LHCN-M2 (cell line): ENCODE measurements around the gene B4GALT1. TPM values are rescaled to one million over a fixed set of nuclear protein-coding genes. Genes with fewer than 3 reads are reported as not detected.
"Not testable (repeated sequence)": the region's sequence is repeated elsewhere in the genome, so short reads cannot be mapped to it uniquely, and the experiment has no call there.

Experiments
- DNase-seq: peaks from one replicate; pipeline ENCODE4 v3.0.0-alpha.2; 2012; ENCODE audit warnings: low read depth
- total RNA-seq: library from RNA; depleted of rRNA; stranded (reverse); fragments of >200 nt; gene quantifications from 2 replicates; pipeline ENCODE4 v1.2.3, GENCODE V29; 2014

B4GALT1 gene
- total RNA-seq, 1 experiment from 2014 or later = 34.8 TPM

DNA sequence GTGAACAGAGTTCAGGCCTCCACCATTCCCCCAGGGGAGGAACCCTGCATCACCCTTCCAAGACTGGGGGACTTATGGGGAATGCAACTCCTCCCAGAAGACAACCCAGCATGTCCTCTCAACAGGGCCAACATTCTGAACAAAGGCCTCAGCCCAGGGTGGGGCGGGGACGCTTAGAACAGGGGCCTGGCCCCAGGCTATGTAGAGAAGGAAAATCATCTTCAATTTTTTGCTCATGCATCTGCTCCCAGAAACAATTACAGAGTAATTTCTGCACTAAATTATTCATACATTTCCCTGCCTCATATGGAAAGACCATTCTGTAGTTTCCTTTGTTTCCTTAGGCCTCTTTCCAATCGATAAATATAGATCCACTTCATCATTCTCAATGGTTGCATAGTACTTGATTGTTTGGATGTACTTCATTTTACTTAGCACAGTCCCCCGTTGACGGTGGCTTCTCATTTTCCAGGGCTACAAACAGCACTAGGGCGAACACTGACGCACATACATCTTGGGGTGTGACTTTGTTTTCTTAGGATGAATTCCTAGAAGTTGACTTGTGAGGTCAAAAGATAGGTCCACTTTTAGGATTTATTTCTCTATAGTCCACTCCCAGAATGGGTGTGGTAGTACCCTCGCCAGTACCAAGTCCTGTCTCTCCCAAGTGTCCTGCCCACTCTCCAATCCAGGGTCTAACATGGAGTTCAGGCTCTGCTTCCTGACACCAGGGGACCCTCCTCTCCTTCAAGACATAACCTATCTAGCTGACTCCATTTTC is 63.4 kb downstream of the B4GALT1 start:
- DNase-seq = no peak

DNA sequence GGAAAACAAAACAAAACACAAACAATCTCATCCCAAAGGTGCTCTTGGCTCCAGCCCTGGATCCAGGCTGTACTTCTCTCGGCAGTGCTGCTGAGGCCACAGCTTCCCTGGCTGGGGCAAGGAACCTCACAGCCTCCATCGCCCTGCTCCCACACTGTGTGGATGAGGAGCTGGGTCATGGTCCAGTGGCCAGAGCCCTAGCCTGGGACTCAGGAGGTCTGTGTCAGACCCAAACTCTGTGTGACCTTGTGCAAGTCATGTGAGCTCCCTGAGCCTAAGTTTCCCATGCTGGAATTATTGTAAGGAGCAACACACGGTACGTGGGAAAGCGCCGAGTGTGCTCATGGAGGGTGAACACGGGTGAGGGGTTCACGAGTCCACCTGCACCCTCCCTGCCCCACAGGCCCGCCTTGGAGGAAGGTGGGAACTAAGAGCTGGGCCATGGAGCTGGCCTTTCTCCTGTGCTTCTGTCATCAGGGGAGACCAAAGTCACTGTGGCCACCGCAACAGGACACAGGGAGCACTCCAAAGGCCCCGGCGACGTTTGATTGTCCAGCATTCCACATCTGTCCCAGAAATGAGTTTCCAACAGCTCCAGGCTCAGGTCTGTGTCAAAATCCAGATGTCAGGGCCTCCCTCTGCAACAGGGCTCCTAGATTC is 64.5 kb downstream of the B4GALT1 start:
- DNase-seq = no peak

DNA sequence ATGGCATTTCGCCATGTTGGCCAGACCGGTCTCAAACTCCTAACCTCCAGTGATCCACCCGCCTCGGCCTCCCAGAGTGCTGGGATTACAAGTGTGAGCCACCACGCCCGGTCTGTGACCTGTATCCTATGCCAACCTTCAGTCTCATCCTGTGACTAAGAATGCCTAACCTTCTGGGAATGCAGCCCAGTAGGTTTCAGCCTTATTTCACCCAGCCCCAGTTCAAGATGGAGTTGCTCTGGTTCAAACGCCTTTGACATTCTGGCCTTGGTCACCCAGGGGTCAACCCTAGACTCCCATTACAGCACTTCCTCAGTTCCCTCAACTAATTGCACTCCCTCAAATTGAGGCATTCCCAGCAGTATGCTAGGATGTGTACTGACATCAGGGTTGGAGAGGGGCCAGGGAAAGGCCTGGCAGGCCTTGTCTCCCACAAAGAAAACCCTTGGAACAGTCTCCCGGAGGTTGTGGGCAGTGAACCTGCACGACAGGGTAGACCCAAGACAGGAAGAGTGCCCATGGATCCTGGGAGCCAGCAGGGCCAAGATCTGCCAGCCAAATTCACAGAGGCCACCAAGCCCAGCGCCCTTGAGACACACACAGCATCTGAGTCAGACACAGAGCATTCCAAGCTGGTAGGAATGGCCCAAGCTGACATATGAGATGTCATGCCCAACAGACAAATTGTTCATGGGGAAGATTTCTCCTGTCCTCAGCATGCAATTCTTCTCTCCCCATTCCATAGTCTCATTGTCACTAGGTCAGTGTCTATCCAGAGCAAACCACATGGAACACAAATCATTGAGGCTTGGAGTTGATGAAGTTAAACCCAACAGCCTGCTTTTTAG is 65.8 kb downstream of the B4GALT1 start:
- peak; percentile 75 for DNase-seq

DNA sequence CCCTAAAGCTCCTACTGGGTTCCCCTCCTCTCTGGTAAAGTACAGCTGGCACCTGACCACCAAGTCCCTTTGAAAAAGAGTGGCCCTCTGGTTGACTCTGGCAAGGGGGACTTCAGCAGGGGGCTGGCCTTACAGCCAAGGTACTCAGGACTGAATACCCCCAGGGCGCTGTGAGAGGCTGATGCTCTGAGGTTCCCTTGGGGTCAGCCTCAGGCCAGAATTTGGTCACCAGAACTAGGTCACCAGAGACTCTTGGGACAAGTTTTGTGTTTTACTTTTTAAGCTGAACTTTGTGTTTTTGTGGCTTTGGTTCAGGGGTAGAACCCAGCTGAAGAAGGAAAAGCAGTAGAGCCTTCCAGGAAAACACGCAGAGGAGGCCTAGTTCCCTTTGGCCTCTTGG is 67.4 kb downstream of the B4GALT1 start:
- no peak for DNase-seq

DNA sequence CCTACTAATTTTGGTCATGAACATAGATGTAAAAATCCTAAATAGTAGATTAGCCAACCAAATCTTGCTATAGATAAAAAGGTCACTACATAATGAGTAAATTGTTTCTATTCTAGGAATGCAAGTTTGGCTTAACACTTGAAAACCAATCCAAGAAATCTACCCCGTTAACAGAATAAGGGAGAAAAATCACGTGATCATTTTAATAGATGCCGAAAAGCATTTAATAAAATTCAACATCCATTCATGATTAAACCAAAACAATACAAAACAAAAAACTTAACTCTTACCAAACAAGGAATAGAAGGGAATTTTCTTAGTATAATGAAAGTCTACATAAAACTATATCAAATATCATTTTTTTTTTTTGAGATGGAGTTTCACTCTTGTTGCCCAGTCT is 69.9 kb downstream of the B4GALT1 start:
- no peak for DNase-seq

DNA sequence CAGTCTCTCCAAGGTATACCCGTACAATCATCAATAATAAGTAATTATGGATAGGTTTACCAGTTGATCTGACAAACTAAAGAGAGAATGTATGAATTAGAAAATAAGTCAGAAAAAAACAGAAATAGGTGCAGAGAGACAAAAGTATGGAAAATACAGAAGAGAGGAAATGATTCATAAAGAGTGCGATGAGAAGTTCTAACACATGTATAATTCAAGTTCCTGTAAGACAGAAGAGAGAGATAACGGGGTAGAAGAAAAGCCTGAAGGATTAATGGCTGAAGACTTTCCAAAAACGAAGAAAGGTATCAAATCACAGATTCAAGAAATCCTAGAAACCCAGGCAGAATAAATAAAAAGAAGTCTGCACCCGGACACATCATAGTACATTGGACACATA is 74.5 kb downstream of the B4GALT1 start:
- DNase-seq = no peak

DNA sequence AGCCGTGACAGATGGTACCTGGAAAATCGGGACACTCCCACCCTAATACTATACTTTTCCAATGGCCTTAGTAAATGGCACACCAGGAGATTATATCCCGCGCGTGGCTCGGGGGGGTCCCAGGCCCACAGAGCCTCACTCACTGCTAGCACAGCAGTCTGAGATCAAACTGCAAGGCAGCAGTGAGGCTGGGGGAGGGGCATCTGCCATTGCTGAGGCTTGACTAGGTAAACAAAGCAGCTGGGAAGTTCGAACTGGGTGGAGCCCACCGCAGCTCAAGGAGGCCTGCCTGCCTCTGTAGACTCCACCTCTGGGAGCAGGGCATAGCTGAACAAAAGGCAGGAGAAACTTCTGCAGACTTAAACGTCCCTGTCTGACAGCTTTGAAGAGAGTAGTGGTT is 81.5 kb downstream of the B4GALT1 start:
- DNase-seq = not testable (repeated sequence)

GRCh38 chr9:33082538-33083326 is 84.4 kb downstream of the B4GALT1 start:
- DNase-seq = no peak

GRCh38 chr9:33082128-33082527 is 85.0 kb downstream of the B4GALT1 start:
- DNase-seq = no peak

GRCh38 chr9:33081128-33081851 is 85.8 kb downstream of the B4GALT1 start:
- peak; percentile 91 for DNase-seq

- no peak for DNase-seq
These were observed 86.6 kb downstream of the B4GALT1 start for GRCh38 chr9:33080534-33080933.

DNA sequence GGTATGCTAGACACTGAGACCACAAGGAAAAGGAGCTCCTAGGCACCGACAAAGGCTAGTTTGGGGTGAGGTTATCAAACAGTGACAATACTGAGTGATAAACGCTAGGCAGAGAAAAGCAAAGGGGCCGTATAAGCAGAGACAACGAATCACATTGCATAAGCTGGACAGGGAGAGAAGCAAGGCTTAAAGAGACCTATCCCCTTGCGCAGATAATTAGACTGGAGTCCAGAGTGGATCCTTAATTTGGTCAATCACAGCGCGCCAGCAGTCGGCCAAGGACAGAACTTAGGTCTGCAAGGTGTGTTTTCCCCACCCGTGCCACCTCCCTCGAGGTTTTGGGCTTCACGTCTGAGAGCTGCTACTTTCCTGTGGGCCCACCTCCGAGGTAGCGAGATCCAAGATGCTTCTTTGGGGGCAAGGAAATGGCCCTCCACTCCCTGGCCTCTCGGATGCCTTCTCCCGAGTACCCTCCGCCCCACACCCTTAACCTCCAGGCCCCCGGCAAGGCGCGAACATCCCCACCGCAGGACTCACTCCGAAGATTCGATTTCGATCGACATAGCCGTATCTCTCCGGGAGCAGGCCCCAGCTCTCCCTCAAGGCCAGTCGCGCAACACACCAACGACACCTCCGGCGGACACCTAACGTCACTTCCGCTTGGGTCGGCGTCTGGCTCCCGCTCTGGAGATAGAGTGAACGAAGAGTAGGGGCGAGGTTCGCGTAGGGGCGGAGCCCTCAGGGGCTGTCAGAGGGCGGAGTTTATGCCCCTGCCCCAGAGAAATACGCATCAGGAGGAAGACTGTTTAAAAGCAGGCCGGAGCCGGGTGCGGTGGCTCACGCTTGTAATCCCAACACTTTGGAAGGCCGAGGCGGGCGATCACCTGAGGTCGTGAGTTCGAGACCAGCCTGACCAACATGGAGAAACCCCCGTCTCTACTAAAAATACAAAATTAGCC is 90.8 kb downstream of the B4GALT1 start, which contains the start of gene SMU1:
Gene SMU1, minus strand, starts transcription at position 629 of the 959 bp plus-strand sequence. Its CDS starts 66 bp downstream, at position 563.
- peak; percentile 96 for DNase-seq

DNA sequence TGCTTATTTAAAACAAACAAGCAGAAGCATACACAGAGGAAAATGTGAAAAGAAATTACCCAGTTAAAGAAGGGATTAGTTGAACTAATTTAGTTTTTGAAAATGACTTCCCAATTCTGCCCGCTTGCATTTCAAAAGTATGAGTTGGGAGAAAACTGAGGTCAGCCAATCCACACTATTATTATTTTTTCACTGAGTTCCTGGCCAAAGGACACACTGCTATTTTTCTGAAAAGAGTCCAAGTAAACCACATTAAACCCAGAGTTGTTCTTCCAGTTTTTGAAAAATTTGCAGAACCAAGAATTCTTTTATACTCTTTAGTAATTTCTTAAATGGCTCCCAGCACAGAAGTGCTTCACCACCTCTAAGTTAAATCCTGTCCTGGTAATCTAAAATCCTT is 98.1 kb downstream of the B4GALT1 start:
- DNase-seq = no peak

DNA sequence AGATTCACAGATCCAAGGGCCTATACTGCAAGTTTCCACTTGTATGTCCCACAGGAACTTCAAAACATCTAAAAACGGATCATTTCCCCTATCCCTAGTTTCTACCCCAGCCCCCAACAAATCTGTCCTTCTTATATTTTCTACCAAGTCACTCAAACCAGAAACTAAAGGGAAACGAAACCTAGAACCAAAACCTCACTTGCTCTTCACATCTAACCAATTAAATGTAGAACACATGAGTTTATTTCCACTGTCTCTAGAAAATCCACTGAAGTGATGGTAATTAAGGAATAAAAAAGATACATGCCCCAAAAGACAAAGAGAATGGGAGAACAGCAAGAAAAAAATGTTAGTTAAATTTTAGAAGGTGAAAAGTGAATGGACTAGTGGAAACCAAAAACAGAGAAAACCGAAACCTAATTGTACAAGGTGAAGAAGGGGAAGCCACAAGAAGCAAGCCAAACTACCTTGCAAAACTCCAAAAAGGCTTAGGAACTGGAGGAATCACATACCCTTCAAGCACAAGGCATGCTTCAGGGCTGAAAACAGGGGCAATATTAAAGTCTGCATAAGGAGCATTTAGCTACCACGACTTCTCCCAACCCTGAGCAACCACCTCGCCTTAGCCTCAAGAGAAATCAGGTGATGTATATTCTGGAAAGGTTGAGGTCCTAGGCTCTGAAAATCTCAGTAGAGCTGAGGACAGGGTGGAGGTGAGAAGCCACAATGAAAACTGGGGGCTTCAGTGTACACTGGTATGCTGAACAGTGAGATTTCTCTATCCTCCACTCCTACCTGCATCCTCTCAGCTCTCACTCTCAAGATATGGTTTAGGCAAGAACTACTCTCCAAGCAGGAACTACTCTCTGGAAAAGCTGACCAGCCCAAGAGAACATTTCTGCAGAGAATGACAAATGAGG is 101.7 kb downstream of the B4GALT1 start:
- no peak for DNase-seq
